ENCODE measurements around the gene PKP2. TPM values are rescaled to one million over a fixed set of nuclear protein-coding genes. Genes with fewer than 3 reads are reported as not detected.
"Not testable (repeated sequence)": the region's sequence is repeated elsewhere in the genome, so short reads cannot be mapped to it uniquely, and the experiment has no call there.

Gene PKP2
- total and polyA plus RNA-seq, 2 experiments from 2014 or later: 363 to 376 TPM

DNA sequence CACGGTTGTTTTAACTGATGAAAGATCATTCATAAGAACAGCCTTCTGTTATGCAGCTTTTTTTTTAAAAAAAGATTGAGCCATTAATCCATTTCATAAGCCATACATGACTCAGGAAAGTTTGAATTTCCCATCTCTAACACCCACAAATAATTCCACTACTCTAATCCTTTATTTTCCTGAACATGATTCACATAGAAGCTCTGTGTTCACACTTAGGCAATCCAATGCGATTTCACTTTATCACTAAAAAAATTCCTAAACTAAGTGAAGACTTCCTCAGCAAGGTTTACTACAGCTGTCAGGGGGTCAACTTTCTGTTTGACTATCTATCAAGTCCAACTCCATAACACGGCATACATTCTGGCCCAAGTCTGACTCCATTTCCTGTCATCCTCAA is 25.9 kb downstream of the PKP2 start:
- no peaks in the 10 kb centered on the region for H3K9me3 ChIP-seq (ENCODE audit: low read depth)
- peaks cover 81% of the 10 kb centered on the region for H3K36me3 ChIP-seq
- DNase-seq (ENCODE audit: low read depth in 1 of 2, low spot score in 1 of 2): peak in 1 of 2 donors; percentile 60
- no peaks in the 10 kb centered on the region for H3K27me3 ChIP-seq
- H3K27ac ChIP-seq: peak overlapping the region; percentile 95
- H3K4me3 ChIP-seq: no peak overlapping the region
- peaks cover 24% of the 10 kb centered on the region for H3K4me1 ChIP-seq (ENCODE audit: low read depth)
- TF ChIP-seq, protein P1, sequence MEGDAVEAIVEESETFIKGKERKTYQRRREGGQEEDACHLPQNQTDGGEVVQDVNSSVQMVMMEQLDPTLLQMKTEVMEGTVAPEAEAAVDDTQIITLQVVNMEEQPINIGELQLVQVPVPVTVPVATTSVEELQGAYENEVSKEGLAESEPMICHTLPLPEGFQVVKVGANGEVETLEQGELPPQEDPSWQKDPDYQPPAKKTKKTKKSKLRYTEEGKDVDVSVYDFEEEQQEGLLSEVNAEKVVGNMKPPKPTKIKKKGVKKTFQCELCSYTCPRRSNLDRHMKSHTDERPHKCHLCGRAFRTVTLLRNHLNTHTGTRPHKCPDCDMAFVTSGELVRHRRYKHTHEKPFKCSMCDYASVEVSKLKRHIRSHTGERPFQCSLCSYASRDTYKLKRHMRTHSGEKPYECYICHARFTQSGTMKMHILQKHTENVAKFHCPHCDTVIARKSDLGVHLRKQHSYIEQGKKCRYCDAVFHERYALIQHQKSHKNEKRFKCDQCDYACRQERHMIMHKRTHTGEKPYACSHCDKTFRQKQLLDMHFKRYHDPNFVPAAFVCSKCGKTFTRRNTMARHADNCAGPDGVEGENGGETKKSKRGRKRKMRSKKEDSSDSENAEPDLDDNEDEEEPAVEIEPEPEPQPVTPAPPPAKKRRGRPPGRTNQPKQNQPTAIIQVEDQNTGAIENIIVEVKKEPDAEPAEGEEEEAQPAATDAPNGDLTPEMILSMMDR (IDR thresholded peaks at IDR 0.05; ENCODE audit: low read depth, low read length): no peak

DNA sequence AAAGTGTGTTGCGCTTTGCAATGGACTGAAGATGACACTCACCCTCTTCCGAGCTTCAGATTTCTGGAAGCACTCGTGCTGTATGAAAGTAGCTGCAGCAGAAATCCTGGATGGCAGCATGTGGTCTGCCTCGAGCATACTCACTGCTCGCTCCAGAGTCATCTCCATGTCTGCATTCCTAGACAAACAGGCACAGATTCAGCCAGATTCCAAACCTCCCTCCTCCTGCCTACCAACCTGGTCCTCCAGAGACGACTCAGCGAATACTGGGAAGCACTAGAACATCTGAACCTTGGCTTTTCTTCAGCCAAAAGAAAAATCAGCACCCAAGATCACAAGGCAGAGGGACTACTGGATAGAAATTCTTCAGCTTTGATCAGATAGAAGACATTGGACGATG is 27.7 kb downstream of the PKP2 start:
- Histone ChIP-seq H3K4me3 (no peak overlapping the region), H3K4me1 (ENCODE audit: low read depth) (peaks cover 17% of the 10 kb centered on the region), H3K27ac (peak overlapping the region; percentile 95), H3K36me3 (peaks cover 82% of the 10 kb centered on the region), H3K9me3 (ENCODE audit: low read depth) (no peaks in the 10 kb centered on the region), H3K27me3 (no peaks in the 10 kb centered on the region)
- TF ChIP-seq, protein P1 (IDR thresholded peaks at IDR 0.05; ENCODE audit: low read depth, low read length): no peak
- DNase-seq (ENCODE audit: low read depth in 1 of 2, low spot score in 1 of 2): no peak

DNA sequence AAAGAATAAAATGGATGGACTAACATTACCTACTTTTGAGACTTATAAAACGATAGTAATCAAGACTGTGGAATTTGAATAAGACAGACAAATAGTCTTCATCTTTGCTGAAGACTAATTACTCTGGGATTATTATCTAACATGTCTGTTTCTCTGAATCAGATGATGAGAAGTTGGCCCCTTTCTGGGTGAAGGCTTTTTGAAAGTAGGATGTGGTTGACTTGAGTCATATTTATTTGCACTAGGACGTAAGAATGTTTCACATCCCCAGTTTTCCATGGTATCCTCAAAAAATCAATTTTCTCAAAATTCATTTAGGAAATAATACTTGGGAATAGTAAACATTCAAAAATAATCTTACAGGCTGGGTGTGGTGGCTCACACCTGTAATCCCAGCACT is 31.8 kb downstream of the PKP2 start:
- Histone ChIP-seq H3K27ac (peak overlapping the region; percentile 67), H3K9me3 (ENCODE audit: low read depth) (no peaks in the 10 kb centered on the region), H3K4me1 (ENCODE audit: low read depth) (peaks cover 35% of the 10 kb centered on the region), H3K36me3 (peaks cover 65% of the 10 kb centered on the region), H3K27me3 (no peaks in the 10 kb centered on the region), H3K4me3 (no peak overlapping the region)
- DNase-seq (ENCODE audit: low read depth in 1 of 2, low spot score in 1 of 2): no peak
- TF ChIP-seq, protein P1 (IDR thresholded peaks at IDR 0.05; ENCODE audit: low read depth, low read length): no peak

DNA sequence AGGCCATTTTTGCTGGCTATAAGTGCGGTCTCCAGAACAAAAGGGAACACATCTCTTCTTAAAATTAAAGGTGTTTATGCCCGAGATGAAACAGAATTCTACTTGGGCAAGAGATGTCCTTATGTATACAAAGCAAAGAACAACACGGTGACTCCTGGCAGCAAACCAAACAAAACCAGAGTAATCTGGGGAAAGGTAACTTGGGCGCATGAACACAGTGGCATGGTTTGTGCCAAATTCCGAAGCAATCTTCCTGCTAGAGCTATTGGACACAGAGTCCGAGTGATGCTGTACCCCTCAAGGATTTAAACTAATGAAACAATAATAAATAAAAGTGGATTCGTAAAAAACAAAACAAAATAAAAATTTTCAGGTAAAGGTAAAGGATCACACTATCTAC is 33.4 kb downstream of the PKP2 start:
- DNase-seq (ENCODE audit: low read depth in 1 of 2, low spot score in 1 of 2): no peak
- no peak overlapping the region for H3K4me3 ChIP-seq
- H3K36me3 ChIP-seq: peaks cover 57% of the 10 kb centered on the region
- H3K27ac ChIP-seq: peak overlapping the region; percentile 89
- H3K9me3 ChIP-seq (ENCODE audit: low read depth): no peaks in the 10 kb centered on the region
- H3K27me3 ChIP-seq: no peaks in the 10 kb centered on the region
- TF ChIP-seq, protein P1 (IDR thresholded peaks at IDR 0.05; ENCODE audit: low read depth, low read length): no peak
- peaks cover 50% of the 10 kb centered on the region for H3K4me1 ChIP-seq (ENCODE audit: low read depth)

DNA sequence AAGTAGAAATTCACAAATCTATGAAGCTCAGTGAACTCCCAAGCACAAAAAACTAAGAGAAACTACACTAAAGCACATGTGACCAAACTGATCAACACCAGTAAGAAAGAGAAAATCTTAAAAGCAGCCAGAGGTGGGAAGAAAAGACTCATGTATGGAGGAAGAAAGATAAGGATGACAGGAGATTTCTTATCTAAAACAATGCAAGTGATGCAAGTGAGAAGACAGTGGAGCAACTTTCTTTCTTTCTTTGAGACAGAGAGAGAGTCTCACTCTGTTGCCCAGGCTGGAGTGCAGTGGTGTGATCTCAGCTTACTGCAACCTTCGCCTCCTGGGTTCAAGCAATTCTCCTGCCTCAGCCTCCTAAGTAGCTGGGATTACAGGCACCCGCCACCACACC is 34.9 kb downstream of the PKP2 start:
- Histone ChIP-seq H3K36me3 (peaks cover 47% of the 10 kb centered on the region), H3K4me1 (ENCODE audit: low read depth) (peaks cover 61% of the 10 kb centered on the region), H3K27ac (peak overlapping the region; percentile 89)
- not testable (repeated sequence) for H3K4me3 ChIP-seq; H3K9me3 ChIP-seq (ENCODE audit: low read depth); DNase-seq (ENCODE audit: low read depth in 1 of 2, low spot score in 1 of 2); H3K27me3 ChIP-seq

DNA sequence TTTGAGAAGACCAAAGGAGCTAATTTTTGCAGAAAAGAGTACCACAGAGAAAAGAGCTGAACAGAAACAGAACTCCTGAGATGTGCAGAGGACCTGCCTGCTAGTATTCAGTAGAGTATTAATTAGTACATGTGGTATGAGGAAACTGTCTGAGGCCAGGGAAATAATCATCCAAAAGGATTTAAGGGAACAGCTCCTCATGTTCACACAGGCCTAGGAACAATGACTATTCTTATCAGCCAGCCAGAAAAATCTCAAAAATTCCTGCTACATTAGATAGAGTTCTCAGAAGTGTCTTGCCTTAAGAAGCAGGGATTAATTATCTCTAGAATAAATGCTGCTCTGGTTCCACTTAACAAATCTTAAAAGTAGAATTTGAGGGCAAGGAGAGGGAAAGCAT is 36.4 kb downstream of the PKP2 start:
- Histone ChIP-seq H3K27ac (peak overlapping the region; percentile 89), H3K36me3 (peaks cover 47% of the 10 kb centered on the region), H3K27me3 (no peaks in the 10 kb centered on the region), H3K9me3 (ENCODE audit: low read depth) (no peaks in the 10 kb centered on the region), H3K4me1 (ENCODE audit: low read depth) (peaks cover 73% of the 10 kb centered on the region), H3K4me3 (no peak overlapping the region)
- TF ChIP-seq, protein P1 (IDR thresholded peaks at IDR 0.05; ENCODE audit: low read depth, low read length): no peak
- peak; percentile 51 to 56 for DNase-seq (ENCODE audit: low read depth in 1 of 2, low spot score in 1 of 2)

Data from cardiac muscle cell (in vitro differentiated cells and primary cell).